HG03521 (cell line): ENCODE data around the gene RBM26.
A peak's percentile ranks its signal among the peaks of the same experiment; 100 is the strongest.
"Not testable (repeated sequence)": the region's sequence is repeated elsewhere in the genome, so short reads cannot be mapped to it uniquely, and the experiment has no call there.

Experiments
- ATAC-seq: cut with Tn5 transposase; IDR thresholded peaks from one replicate; pipeline ENCODE4 v1.9.1; 2021; ENCODE audit warnings: mild to moderate bottlenecking, moderate library complexity; ENCODE audit not compliant: unreplicated experiment

Gene RBM26

GRCh38 chr13:79387853-79388252, 18.2 kb downstream of the RBM26 start:
- ATAC-seq, result no peak

- no peak for ATAC-seq
These were observed 19.8 kb downstream of the RBM26 start for GRCh38 chr13:79386125-79386826.

- ATAC-seq, result peak; percentile 89
These were observed 20.4 kb downstream of the RBM26 start for GRCh38 chr13:79385694-79386093.

GRCh38 chr13:79384022-79384610, 21.9 kb downstream of the RBM26 start:
- no peak for ATAC-seq

GRCh38 chr13:79382545-79383275, 23.3 kb downstream of the RBM26 start:
- ATAC-seq, result peak; percentile 37

GRCh38 chr13:79380997-79381396, 25.1 kb downstream of the RBM26 start:
- no peak for ATAC-seq

GRCh38 chr13:79379274-79379673, 26.8 kb downstream of the RBM26 start:
- no peak for ATAC-seq

- ATAC-seq, result no peak
These were observed 29.2 kb downstream of the RBM26 start for GRCh38 chr13:79376843-79377242.

- ATAC-seq, result no peak
These were observed 31.5 kb downstream of the RBM26 start for GRCh38 chr13:79374578-79374977.

- no peak for ATAC-seq
These were observed 32.1 kb downstream of the RBM26 start for GRCh38 chr13:79373916-79374315.

- ATAC-seq, result no peak
These were observed 36.8 kb downstream of the RBM26 start for GRCh38 chr13:79369226-79369625.

GRCh38 chr13:79365981-79366380, 40.1 kb downstream of the RBM26 start:
- no peak for ATAC-seq

- ATAC-seq, result no peak
These were observed 44.8 kb downstream of the RBM26 start for GRCh38 chr13:79361299-79361698.

- no peak for ATAC-seq
These were observed 46.0 kb downstream of the RBM26 start for GRCh38 chr13:79360095-79360494.

- no peak for ATAC-seq
These were observed 47.0 kb downstream of the RBM26 start for GRCh38 chr13:79359064-79359463.

- ATAC-seq, result no peak
These were observed 51.8 kb downstream of the RBM26 start for GRCh38 chr13:79354285-79354684.

- no peak for ATAC-seq
These were observed 52.4 kb downstream of the RBM26 start for GRCh38 chr13:79353693-79354092.

- ATAC-seq, result no peak
These were observed 53.9 kb downstream of the RBM26 start for GRCh38 chr13:79352107-79352506.

GRCh38 chr13:79349608-79350007, 56.4 kb downstream of the RBM26 start:
- ATAC-seq, result not testable (repeated sequence)

GRCh38 chr13:79349011-79349410, 57.0 kb downstream of the RBM26 start:
- no peak for ATAC-seq

GRCh38 chr13:79346300-79346914, 59.6 kb downstream of the RBM26 start:
- ATAC-seq, result no peak

GRCh38 chr13:79341202-79341601, 64.9 kb downstream of the RBM26 start:
- no peak for ATAC-seq
